Measurements from ENCODE around the gene KCNH4. TPM values are rescaled to one million over a fixed set of nuclear protein-coding genes. Genes with fewer than 3 reads are reported as not detected.

KCNH4 gene
- total RNA-seq, 1 donor from 2014 or later = not detected

- no peak overlapping the region for H3K4me3 Mint-ChIP-seq
- peaks cover 8% of the 10 kb centered on the region for H3K27me3 Mint-ChIP-seq (ENCODE audit: insufficient read depth, low read depth)
- no peak for TF ChIP-seq EZH2phosphoT487 (IDR thresholded peaks at IDR 0.05)
- TF ChIP-seq CTCF (IDR thresholded peaks at IDR 0.05) = no peak
- TF ChIP-seq EZH2 (IDR thresholded peaks at IDR 0.05) = no peak
- Histone ChIP-seq H3K4me1 (no peaks in the 10 kb centered on the region), H3K27me3 (no peaks in the 10 kb centered on the region), H2AFZ (replicated peaks) (no peak overlapping the region), H4K20me1 (ENCODE audit: low read depth) (peaks cover 39% of the 10 kb centered on the region), H3K36me3 (peaks cover 4% of the 10 kb centered on the region), H3K9ac (no peak overlapping the region), H3F3A (ENCODE audit: low read depth) (no peaks in the 10 kb centered on the region), H3K27ac (no peak overlapping the region), H3K4me3 (no peak overlapping the region), H3K4me2 (no peak overlapping the region), H3K79me2 (ENCODE audit: low read depth) (peaks cover 14% of the 10 kb centered on the region), H3K9me3 (ENCODE audit: low read depth) (no peaks in the 10 kb centered on the region)
- H3K36me3 Mint-ChIP-seq = peaks cover 18% of the 10 kb centered on the region
- H3K9me3 Mint-ChIP-seq = no peaks in the 10 kb centered on the region
- DNase-seq (ENCODE audit: low spot score) = no peak
- H3K27ac Mint-ChIP-seq = no peak overlapping the region
- peaks cover 14% of the 10 kb centered on the region for H3K4me1 Mint-ChIP-seq
Observed at GRCh38 chr17:42131232-42131631, 49.7 kb downstream of the KCNH4 start.

GRCh38 chr17:42130310-42130936 is 50.5 kb downstream of the KCNH4 start:
- Mint-ChIP-seq H3K36me3 (peaks cover 20% of the 10 kb centered on the region), H3K4me1 (peaks cover 14% of the 10 kb centered on the region), H3K27me3 (ENCODE audit: insufficient read depth, low read depth) (peaks cover 8% of the 10 kb centered on the region), H3K27ac (no peak overlapping the region), H3K4me3 (no peak overlapping the region), H3K9me3 (no peaks in the 10 kb centered on the region)
- Histone ChIP-seq H3K4me1 (no peaks in the 10 kb centered on the region), H2AFZ (replicated peaks) (no peak overlapping the region), H3K9ac (no peak overlapping the region), H3K27me3 (no peaks in the 10 kb centered on the region), H3K79me2 (ENCODE audit: low read depth) (peaks cover 11% of the 10 kb centered on the region), H3K36me3 (peaks cover 4% of the 10 kb centered on the region), H4K20me1 (ENCODE audit: low read depth) (peaks cover 32% of the 10 kb centered on the region), H3K4me3 (no peak overlapping the region), H3K27ac (no peak overlapping the region), H3K4me2 (no peak overlapping the region), H3F3A (ENCODE audit: low read depth) (no peaks in the 10 kb centered on the region), H3K9me3 (ENCODE audit: low read depth) (no peaks in the 10 kb centered on the region)
- TF ChIP-seq CTCF (IDR thresholded peaks at IDR 0.05) (no peak), EZH2 (IDR thresholded peaks at IDR 0.05) (no peak), EZH2phosphoT487 (IDR thresholded peaks at IDR 0.05) (no peak)
- no peak for DNase-seq (ENCODE audit: low spot score)

GRCh38 chr17:42129109-42129837 is 51.7 kb downstream of the KCNH4 start:
- Histone ChIP-seq H3K79me2 (ENCODE audit: low read depth) (peaks cover 7% of the 10 kb centered on the region), H3K4me1 (no peaks in the 10 kb centered on the region), H3K4me3 (no peak overlapping the region), H3K36me3 (peaks cover 4% of the 10 kb centered on the region), H2AFZ (replicated peaks) (no peak overlapping the region), H4K20me1 (ENCODE audit: low read depth) (peaks cover 30% of the 10 kb centered on the region), H3K4me2 (no peak overlapping the region), H3K27me3 (no peaks in the 10 kb centered on the region), H3K9ac (no peak overlapping the region), H3F3A (ENCODE audit: low read depth) (peaks cover 4% of the 10 kb centered on the region), H3K9me3 (ENCODE audit: low read depth) (no peaks in the 10 kb centered on the region), H3K27ac (no peak overlapping the region)
- Mint-ChIP-seq H3K4me3 (no peak overlapping the region), H3K36me3 (peaks cover 22% of the 10 kb centered on the region), H3K27ac (no peak overlapping the region), H3K4me1 (peaks cover 14% of the 10 kb centered on the region), H3K9me3 (no peaks in the 10 kb centered on the region), H3K27me3 (ENCODE audit: insufficient read depth, low read depth) (peaks cover 8% of the 10 kb centered on the region)
- TF ChIP-seq EZH2phosphoT487 (IDR thresholded peaks at IDR 0.05) (no peak), CTCF (IDR thresholded peaks at IDR 0.05) (no peak), EZH2 (IDR thresholded peaks at IDR 0.05) (no peak)
- DNase-seq (ENCODE audit: low spot score) = no peak
